Measurements from ENCODE around the gene CCDC167.

DNA sequence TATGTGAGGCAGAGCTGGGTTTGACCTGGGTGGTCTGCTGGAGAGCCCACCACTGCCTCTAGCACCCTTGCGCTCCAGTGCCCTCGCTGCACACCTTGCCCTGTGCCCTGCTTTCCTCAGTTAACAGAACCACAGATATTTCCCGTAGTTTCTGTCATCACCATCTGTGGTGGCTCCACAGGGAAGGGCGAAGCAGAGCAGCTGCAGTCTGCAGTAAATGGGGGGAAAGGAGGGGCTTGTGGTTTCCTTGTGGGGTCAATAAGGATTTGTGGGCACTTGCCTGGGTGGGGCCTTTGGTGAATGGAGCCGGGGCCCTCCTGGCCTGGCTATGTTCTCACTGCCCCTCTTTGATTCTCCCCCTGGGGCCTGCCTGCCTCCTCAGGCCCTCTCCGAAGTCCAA lies 21.2 kb upstream of the CCDC167 start:
- TF ChIP-seq, protein P1, sequence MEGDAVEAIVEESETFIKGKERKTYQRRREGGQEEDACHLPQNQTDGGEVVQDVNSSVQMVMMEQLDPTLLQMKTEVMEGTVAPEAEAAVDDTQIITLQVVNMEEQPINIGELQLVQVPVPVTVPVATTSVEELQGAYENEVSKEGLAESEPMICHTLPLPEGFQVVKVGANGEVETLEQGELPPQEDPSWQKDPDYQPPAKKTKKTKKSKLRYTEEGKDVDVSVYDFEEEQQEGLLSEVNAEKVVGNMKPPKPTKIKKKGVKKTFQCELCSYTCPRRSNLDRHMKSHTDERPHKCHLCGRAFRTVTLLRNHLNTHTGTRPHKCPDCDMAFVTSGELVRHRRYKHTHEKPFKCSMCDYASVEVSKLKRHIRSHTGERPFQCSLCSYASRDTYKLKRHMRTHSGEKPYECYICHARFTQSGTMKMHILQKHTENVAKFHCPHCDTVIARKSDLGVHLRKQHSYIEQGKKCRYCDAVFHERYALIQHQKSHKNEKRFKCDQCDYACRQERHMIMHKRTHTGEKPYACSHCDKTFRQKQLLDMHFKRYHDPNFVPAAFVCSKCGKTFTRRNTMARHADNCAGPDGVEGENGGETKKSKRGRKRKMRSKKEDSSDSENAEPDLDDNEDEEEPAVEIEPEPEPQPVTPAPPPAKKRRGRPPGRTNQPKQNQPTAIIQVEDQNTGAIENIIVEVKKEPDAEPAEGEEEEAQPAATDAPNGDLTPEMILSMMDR (IDR thresholded peaks at IDR 0.05) = no peak
- no peak for TF ChIP-seq POLR2A (IDR thresholded peaks at IDR 0.05)
